IMR-90 (cell line): ENCODE measurements around the gene PPP1R3E. TPM values are rescaled to one million over a fixed set of nuclear protein-coding genes. Genes with fewer than 3 reads are reported as not detected.
"Not testable (repeated sequence)": the region's sequence is repeated elsewhere in the genome, so short reads cannot be mapped to it uniquely, and the experiment has no call there.

Experiments used
- ATAC-seq: fragments of 200-7000 bp; cut with Tn5 transposase; 2 replicates; pipeline ENCODE4 v1.9.1; 2020; ENCODE audit warnings: low read depth, mild to moderate bottlenecking, moderate library complexity
- BruUV-seq: library from RNA; stranded (reverse); fragments of 400-500 nt; replicated peaks from 2 replicates; lab custom pipeline; 2021; lab: Mats Ljungman, UMichigan
- CTCF ChIA-PET: fragments of 300-600 bp; formaldehyde crosslinking; extraction: SDS; loops from one replicate; lab custom pipeline; 2021; ENCODE audit warnings: antibody characterized with exemption; lab: Yijun Ruan, JAX
- POLR2A ChIA-PET: fragments of 300-600 bp; sonication (Branson Sonifier 250); formaldehyde crosslinking; loops from one replicate; lab custom pipeline; 2022; ENCODE audit warnings: antibody characterized with exemption; ENCODE audit not compliant: unreplicated experiment; lab: Charles Lee
- DNase-seq: peaks from one replicate; pipeline ENCODE4 v3.0.0; 2013
- H2AFZ ChIP-seq: replicated peaks from 2 replicates; pipeline ENCODE3; 2013; ENCODE audit warnings: low read length, mild to moderate bottlenecking; ENCODE audit not compliant: poor library complexity
- H2AK5ac ChIP-seq: 2 replicates; pipeline ENCODE4 v1.6.1; 2013; ENCODE audit warnings: low read depth, low read length, inconsistent platforms
- H2AK9ac ChIP-seq: replicated peaks from 2 replicates; pipeline ENCODE3; 2013; ENCODE audit warnings: mild to moderate bottlenecking, low read depth, low read length, moderate library complexity; ENCODE audit not compliant: poor library complexity
- H2BK120ac ChIP-seq: 2 replicates; pipeline ENCODE4 v1.6.1; 2013; ENCODE audit warnings: low read depth, low read length, inconsistent platforms
- H2BK15ac ChIP-seq: 3 replicates; pipeline ENCODE4 v1.6.1; 2013; ENCODE audit warnings: low read depth, low read length, inconsistent platforms
- H2BK20ac ChIP-seq: 2 replicates; pipeline ENCODE4 v1.6.1; 2013; ENCODE audit warnings: low read depth, mild to moderate bottlenecking, inconsistent platforms, low read length, moderate library complexity
- H2BK5ac ChIP-seq: 2 replicates; pipeline ENCODE4 v1.6.1; 2013; ENCODE audit warnings: mild to moderate bottlenecking, low read depth, low read length, inconsistent platforms; ENCODE audit not compliant: poor library complexity, severe bottlenecking
- H3K14ac ChIP-seq: replicated peaks from 2 replicates; pipeline ENCODE4 v1.6.1; 2013; ENCODE audit warnings: low read depth, low read length, inconsistent platforms
- H3K18ac ChIP-seq: 2 replicates; pipeline ENCODE4 v1.6.1; 2013; ENCODE audit warnings: low read depth, low read length, control low read depth
- H3K23ac ChIP-seq: 2 replicates; pipeline ENCODE4 v1.6.1; 2013; ENCODE audit warnings: low read depth, low read length, inconsistent platforms
- H3K27ac ChIP-seq: 2 replicates; pipeline ENCODE4 v1.5.1; 2013; ENCODE audit warnings: mild to moderate bottlenecking, control low read depth, low read length; ENCODE audit not compliant: insufficient read depth
- H3K27me3 ChIP-seq: 2 replicates; pipeline ENCODE4 v1.6.1; 2013; ENCODE audit warnings: low read length; ENCODE audit not compliant: control insufficient read depth, insufficient read depth
- H3K36me3 ChIP-seq: 2 replicates; pipeline ENCODE4 v1.6.1; 2013; ENCODE audit warnings: low read length, mixed read lengths; ENCODE audit not compliant: control insufficient read depth, insufficient read depth
- H3K4ac ChIP-seq: 2 replicates; pipeline ENCODE4 v1.6.1; 2013; ENCODE audit warnings: low read depth, low read length, inconsistent platforms
- H3K4me1 ChIP-seq: 2 replicates; pipeline ENCODE4 v1.6.1; 2013; ENCODE audit warnings: low read length, mixed read lengths; ENCODE audit not compliant: control insufficient read depth, insufficient read depth
- H3K4me2 ChIP-seq: 2 replicates; pipeline ENCODE4 v1.6.1; 2013; ENCODE audit warnings: low read depth, mild to moderate bottlenecking, control low read depth, low read length, moderate library complexity
- H3K4me3 ChIP-seq: 2 replicates; pipeline ENCODE4 v1.5.1; 2013; ENCODE audit warnings: low read depth, mild to moderate bottlenecking, control low read depth, low read length, moderate library complexity; ENCODE audit not compliant: insufficient read depth
- H3K56ac ChIP-seq: 2 replicates; pipeline ENCODE4 v1.6.1; 2013; ENCODE audit warnings: low read length, inconsistent platforms; ENCODE audit not compliant: insufficient read depth; ENCODE audit errors: extremely low read depth
- H3K79me1 ChIP-seq, 2 experiments: 2 replicates each; pipeline ENCODE4 v1.6.1; 2013; ENCODE audit warnings: low read length in 2 of 2, inconsistent platforms in 1 of 2, low read depth in 1 of 2
- H3K9ac ChIP-seq: 2 replicates; pipeline ENCODE4 v1.6.1; 2013; ENCODE audit warnings: low read depth, low read length, control low read depth
- H3K9me1 ChIP-seq: 2 replicates; pipeline ENCODE4 v1.6.1; 2013; ENCODE audit warnings: low read length, inconsistent platforms; ENCODE audit not compliant: insufficient read depth
- H3K9me3 ChIP-seq: 2 replicates; pipeline ENCODE4 v1.6.1; 2013; ENCODE audit warnings: low read length; ENCODE audit not compliant: control insufficient read depth, insufficient read depth
- H4K20me1 ChIP-seq: 2 replicates; pipeline ENCODE4 v1.6.1; 2013; ENCODE audit warnings: low read length, inconsistent platforms; ENCODE audit not compliant: insufficient read depth
- H4K5ac ChIP-seq: 2 replicates; pipeline ENCODE4 v1.6.1; 2013; ENCODE audit warnings: mild to moderate bottlenecking, low read depth, low read length, control low read depth
- H4K8ac ChIP-seq, 2 experiments: 2 replicates each; pipeline ENCODE4 v1.6.1; 2013; ENCODE audit warnings: low read depth in 2 of 2, low read length in 2 of 2, control low read depth in 1 of 2, inconsistent platforms in 1 of 2
- H4K91ac ChIP-seq: 2 replicates; pipeline ENCODE4 v1.6.1; 2013; ENCODE audit warnings: low read depth, low read length, inconsistent platforms; ENCODE audit not compliant: insufficient read depth
- WGBS, 2 experiments: methylation state at CpG; one replicate each; pipeline versions ENCODE4 v1.1.5 to v1.1.7; 2013; ENCODE audit warnings: missing lambda C conversion rate in 2 of 2; ENCODE audit not compliant: insufficient read length in 1 of 2; ENCODE audit errors: extremely low coverage in 2 of 2; 5-methylcytosine and 5-hydroxymethylcytosine counted together
- dilution Hi-C: fragments of 300-500 bp; cut with HindIII; formaldehyde crosslinking; loops from one replicate; pipeline ENCODE4 v1.14.3; 2018; ENCODE audit warnings: low sequenced_read_pairs; ENCODE audit not compliant: unreplicated experiment
- in situ Hi-C: fragments of 300-500 bp; cut with MboI; formaldehyde crosslinking; loops from 3 replicates; pipeline ENCODE4 v1.14.3; 2019; ENCODE audit warnings: low sequenced_read_pairs, inconsistent platforms, mixed read lengths
- intact Hi-C: fragments of 100-400 bp; cut with micrococcal nuclease; formaldehyde crosslinking; loops from 2 replicates; pipeline ENCODE4 v1.10.0; 2022
- polyA plus RNA-seq, 3 experiments: library from polyadenylated mRNA; depleted of rRNA; stranded (reverse); fragments of >200 nt; gene quantifications; 2 replicates each; pipeline ENCODE4 v1.2.3, GENCODE V29; 2012; ENCODE audit warnings: low replicate concordance in 1 of 3
- total RNA-seq: library from RNA; depleted of rRNA; stranded (reverse); fragments of >200 nt; gene quantifications from 2 replicates; pipeline ENCODE4 v1.2.3, GENCODE V29; 2012

The PPP1R3E gene
- total and polyA plus RNA-seq, 2 of the 4 experiments (the other 2 are of a cell fraction): 1.3 to 3.5 TPM

- H4K91ac ChIP-seq, H3K4me1 ChIP-seq, H4K5ac ChIP-seq, H3K9me3 ChIP-seq, H2BK120ac ChIP-seq, H3K23ac ChIP-seq, H2AK5ac ChIP-seq, H4K8ac ChIP-seq, H3K56ac ChIP-seq, H4K20me1 ChIP-seq, in situ Hi-C loops, H3K14ac ChIP-seq, H3K9ac ChIP-seq, H2AFZ ChIP-seq, intact Hi-C loops, H3K4ac ChIP-seq, H2BK20ac ChIP-seq, H3K4me3 ChIP-seq, BruUV-seq, H3K27ac ChIP-seq, dilution Hi-C loops, H3K18ac ChIP-seq, CTCF ChIA-PET, H3K9me1 ChIP-seq, H2BK15ac ChIP-seq, DNase-seq, H3K4me2 ChIP-seq, H2AK9ac ChIP-seq, H2BK5ac ChIP-seq, H3K27me3 ChIP-seq, ATAC-seq: not testable (repeated sequence)
- Histone ChIP-seq H3K36me3 (peaks cover 13% of the 10 kb centered on the region), H3K79me1 (peaks cover 10 to 12% of the 10 kb centered on the region in 2 experiments)
- WGBS, 2 experiments: no CpG with 5 or more reads among the region's 6 CpGs
- POLR2A ChIA-PET: interaction anchor here (0.6 kb wide), 1 partner anchor 29 kb away, joined by 5 read pairs; the partner anchor contains the start of gene BCL2L2
Observed at GRCh38 chr14:23277928-23278327, 24.7 kb downstream of the PPP1R3E start.
